KMS-11 (cell line): ENCODE measurements around the gene RAD51B.
A peak's percentile ranks its signal among the peaks of the same experiment; 100 is the strongest.

Experiments used
- H2AFZ ChIP-seq: fragments of 200-600 bp; sonication (generic); 2 replicates; pipeline ENCODE4 v1.6.1; 2016; ENCODE audit warnings: antibody characterized with exemption, mixed run types, low read depth
- H3K27ac ChIP-seq: fragments of 200-600 bp; sonication (generic); 2 replicates; pipeline ENCODE4 v1.6.1; 2016; ENCODE audit warnings: mild to moderate bottlenecking, mixed run types
- H3K27me3 ChIP-seq: fragments of 200-600 bp; sonication (generic); 2 replicates; pipeline ENCODE4 v1.6.1; 2017; ENCODE audit warnings: mild to moderate bottlenecking, low read depth, mixed run types, moderate library complexity; ENCODE audit not compliant: insufficient read depth
- H3K36me3 ChIP-seq: fragments of 200-600 bp; sonication (generic); 2 replicates; pipeline ENCODE4 v1.6.1; 2017; ENCODE audit warnings: mild to moderate bottlenecking, mixed run types; ENCODE audit not compliant: insufficient read depth
- H3K4me1 ChIP-seq: fragments of 200-600 bp; sonication (generic); 2 replicates; pipeline ENCODE4 v1.6.1; 2016; ENCODE audit warnings: mild to moderate bottlenecking, low read depth, mixed run types; ENCODE audit not compliant: poor library complexity, severe bottlenecking
- H3K4me2 ChIP-seq: fragments of 200-600 bp; sonication (generic); 2 replicates; pipeline ENCODE4 v1.7.0; 2016; ENCODE audit warnings: mild to moderate bottlenecking, mixed run types
- H3K4me3 ChIP-seq: fragments of 200-600 bp; sonication (generic); IDR thresholded peaks from 2 replicates; pipeline ENCODE4 v1.6.1; 2017; ENCODE audit warnings: low read depth, low read length, mixed read lengths; ENCODE audit not compliant: insufficient read depth
- H3K79me2 ChIP-seq: fragments of 200-600 bp; sonication (generic); 2 replicates; pipeline ENCODE4 v1.6.1; 2016; ENCODE audit warnings: low read depth, mixed run types; ENCODE audit not compliant: insufficient read depth
- H3K9ac ChIP-seq: fragments of 200-600 bp; sonication (generic); 2 replicates; pipeline ENCODE4 v1.6.1; 2016; ENCODE audit warnings: mild to moderate bottlenecking, mixed run types
- H4K20me1 ChIP-seq: fragments of 200-600 bp; sonication (generic); 2 replicates; pipeline ENCODE4 v1.6.1; 2016; ENCODE audit warnings: mild to moderate bottlenecking, mixed run types; ENCODE audit not compliant: insufficient read depth
- TF ChIP-seq, protein P1 (sequence below): fragments of 200-600 bp; sonication (generic); conservative IDR thresholded peaks from 2 replicates; pipeline ENCODE4 v1.6.1; 2017; ENCODE audit warnings: low read depth, mild to moderate bottlenecking, antibody characterized with exemption, low read length, moderate library complexity, mixed read lengths

RAD51B gene

DNA sequence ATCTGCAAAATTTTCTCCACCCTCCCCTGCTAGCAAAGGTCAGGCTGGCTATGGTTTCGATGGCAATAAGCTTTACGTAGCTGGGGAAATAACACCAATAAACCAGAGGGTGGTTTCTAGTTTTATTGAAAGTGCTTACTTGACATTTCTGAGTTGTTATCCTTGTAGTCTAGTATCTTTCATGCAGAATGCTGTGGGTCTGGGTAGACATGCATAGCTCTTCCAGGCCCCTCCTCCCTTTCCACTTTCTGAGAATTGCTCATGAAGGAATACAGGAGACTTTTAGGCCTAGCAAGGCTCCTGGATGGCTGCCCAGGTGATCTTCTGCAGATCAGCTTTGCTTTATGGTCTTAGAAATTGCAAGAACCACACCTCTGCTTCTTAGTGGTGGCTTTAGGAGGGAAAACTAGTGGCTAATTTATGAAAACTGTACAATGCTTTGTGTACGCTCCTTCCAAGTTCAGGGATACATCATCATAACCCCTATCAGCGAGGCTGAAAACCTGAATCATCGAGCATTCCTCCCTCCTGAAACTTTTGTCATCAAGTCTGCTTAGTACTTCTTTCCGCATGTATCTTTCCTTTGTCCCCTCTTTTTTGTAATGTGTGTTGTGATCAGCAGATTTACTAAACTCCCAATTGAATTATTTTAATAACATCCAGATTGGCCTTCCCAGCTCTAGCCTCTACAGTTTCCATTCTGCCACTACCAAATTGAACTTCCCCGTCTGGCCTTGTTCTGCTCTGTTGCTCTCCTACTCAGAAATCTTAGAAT, 473.0 kb downstream of the RAD51B start:
- Histone ChIP-seq H3K36me3 (no peaks in the 10 kb centered on the region), H3K4me3 (no peak overlapping the region), H3K4me2 (peak overlapping the region; percentile 62)

DNA sequence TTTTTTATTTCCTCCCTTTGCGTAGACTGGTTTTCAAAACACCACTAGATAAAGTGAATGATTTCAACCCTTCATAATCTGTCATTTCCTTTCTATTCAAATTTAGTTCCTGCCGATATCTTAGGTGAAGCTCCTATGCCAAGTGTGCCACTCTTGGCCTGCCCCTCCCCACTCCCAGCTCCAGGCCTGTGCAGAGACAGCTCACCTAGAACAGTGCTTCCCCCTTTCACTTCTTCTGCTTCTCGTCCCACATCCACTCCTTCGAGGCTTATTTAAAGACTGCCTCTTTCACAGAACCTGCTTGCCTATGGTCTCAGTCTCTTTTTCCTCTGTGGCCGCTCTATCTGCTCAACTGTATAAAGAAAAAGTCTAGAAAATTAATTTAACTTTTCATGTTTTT, 473.8 kb downstream of the RAD51B start:
- Histone ChIP-seq H3K4me3 (no peak overlapping the region), H3K27ac (peak overlapping the region; percentile 88), H3K36me3 (no peaks in the 10 kb centered on the region), H3K79me2 (no peaks in the 10 kb centered on the region), H4K20me1 (no peaks in the 10 kb centered on the region), H3K9ac (no peak overlapping the region), H3K4me2 (peak overlapping the region; percentile 62; the same call in 1 of the 2 replicates), H3K27me3 (no peaks in the 10 kb centered on the region), H3K4me1 (peaks cover 80% of the 10 kb centered on the region), H2AFZ (no peak overlapping the region)
- TF ChIP-seq, protein P1, sequence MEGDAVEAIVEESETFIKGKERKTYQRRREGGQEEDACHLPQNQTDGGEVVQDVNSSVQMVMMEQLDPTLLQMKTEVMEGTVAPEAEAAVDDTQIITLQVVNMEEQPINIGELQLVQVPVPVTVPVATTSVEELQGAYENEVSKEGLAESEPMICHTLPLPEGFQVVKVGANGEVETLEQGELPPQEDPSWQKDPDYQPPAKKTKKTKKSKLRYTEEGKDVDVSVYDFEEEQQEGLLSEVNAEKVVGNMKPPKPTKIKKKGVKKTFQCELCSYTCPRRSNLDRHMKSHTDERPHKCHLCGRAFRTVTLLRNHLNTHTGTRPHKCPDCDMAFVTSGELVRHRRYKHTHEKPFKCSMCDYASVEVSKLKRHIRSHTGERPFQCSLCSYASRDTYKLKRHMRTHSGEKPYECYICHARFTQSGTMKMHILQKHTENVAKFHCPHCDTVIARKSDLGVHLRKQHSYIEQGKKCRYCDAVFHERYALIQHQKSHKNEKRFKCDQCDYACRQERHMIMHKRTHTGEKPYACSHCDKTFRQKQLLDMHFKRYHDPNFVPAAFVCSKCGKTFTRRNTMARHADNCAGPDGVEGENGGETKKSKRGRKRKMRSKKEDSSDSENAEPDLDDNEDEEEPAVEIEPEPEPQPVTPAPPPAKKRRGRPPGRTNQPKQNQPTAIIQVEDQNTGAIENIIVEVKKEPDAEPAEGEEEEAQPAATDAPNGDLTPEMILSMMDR = no peak

More for the DNA sequence above, 473.0 kb downstream of the RAD51B start:
- TF ChIP-seq, protein P1 = no peak
- Histone ChIP-seq H4K20me1 (no peaks in the 10 kb centered on the region), H3K27me3 (no peaks in the 10 kb centered on the region), H3K27ac (peak overlapping the region; percentile 88), H3K9ac (peak overlapping the region; percentile 52), H3K4me1 (peaks cover 74% of the 10 kb centered on the region), H3K79me2 (no peaks in the 10 kb centered on the region), H2AFZ (peak overlapping the region; percentile 34; the same call in 1 of the 2 replicates)

DNA sequence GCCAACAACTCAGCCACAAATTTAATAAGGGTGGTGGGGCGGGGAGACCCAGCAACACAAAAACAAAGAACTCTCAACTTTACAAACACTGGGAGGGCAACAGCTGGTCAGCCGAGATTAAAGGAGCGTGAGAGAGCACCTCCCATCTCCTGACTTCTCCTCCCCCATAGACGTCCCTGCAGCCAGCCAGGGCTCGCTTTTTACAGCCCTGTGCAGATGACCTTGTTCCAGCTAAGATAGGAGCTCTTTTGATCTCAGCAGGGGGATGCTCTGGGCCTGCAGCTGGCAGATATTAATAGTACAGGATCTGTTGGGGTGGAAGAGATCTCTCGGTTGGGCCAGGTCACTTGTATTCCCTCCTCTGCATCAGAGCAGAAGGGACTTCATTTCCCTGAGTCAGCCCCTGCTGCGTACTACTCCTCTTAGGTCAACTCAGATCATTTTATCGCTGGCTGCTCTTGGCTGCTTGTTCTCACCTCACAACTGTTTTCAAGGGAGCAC, 475.8 kb downstream of the RAD51B start:
- no peaks in the 10 kb centered on the region for H4K20me1 ChIP-seq
- H3K79me2 ChIP-seq = no peaks in the 10 kb centered on the region
- peak overlapping the region; percentile 44; the same call in 1 of the 2 replicates for H2AFZ ChIP-seq
- H3K4me3 ChIP-seq = no peak overlapping the region
- peak overlapping the region; percentile 12; the same call in 1 of the 2 replicates for H3K9ac ChIP-seq
- H3K27ac ChIP-seq = peak overlapping the region; percentile 71
- peak overlapping the region; percentile 62 for H3K4me2 ChIP-seq
- no peaks in the 10 kb centered on the region for H3K27me3 ChIP-seq
- H3K36me3 ChIP-seq = no peaks in the 10 kb centered on the region
- TF ChIP-seq, protein P1 = no peak
- peaks cover 78% of the 10 kb centered on the region for H3K4me1 ChIP-seq

DNA sequence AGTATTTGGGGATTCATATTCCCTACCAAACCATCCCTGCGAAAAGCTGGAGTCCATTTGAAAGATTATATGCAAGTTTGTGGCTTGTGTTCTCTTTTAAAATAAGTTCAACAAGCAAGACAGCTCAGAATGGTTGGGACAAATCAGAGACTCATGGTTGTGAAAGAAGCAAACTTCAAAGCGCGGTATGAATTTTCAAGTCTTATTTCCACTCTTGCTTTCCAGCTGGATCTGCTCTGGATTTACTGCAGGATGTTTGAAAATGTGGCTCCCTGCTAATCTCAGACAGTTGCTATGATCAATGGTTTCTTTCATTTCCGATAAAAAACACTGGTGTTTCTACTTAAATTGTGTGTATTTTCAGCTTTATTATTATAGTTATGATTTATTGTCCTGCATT, 477.5 kb downstream of the RAD51B start:
- H3K4me3 ChIP-seq = no peak overlapping the region
- no peak overlapping the region for H3K9ac ChIP-seq
- no peaks in the 10 kb centered on the region for H3K36me3 ChIP-seq
- no peaks in the 10 kb centered on the region for H3K27me3 ChIP-seq
- no peaks in the 10 kb centered on the region for H4K20me1 ChIP-seq
- H3K4me1 ChIP-seq = peaks cover 65% of the 10 kb centered on the region
- H3K27ac ChIP-seq = no peak overlapping the region; the same call in 1 of the 2 replicates
- peak overlapping the region; percentile 62; the same call in 1 of the 2 replicates for H3K4me2 ChIP-seq
- no peak overlapping the region for H2AFZ ChIP-seq
- no peaks in the 10 kb centered on the region for H3K79me2 ChIP-seq
- TF ChIP-seq, protein P1 = no peak
